MCF 10A (cell line): ENCODE measurements around the gene RXRG. TPM values are rescaled to one million over a fixed set of nuclear protein-coding genes. Genes with fewer than 3 reads are reported as not detected.
"Not testable (repeated sequence)": the region's sequence is repeated elsewhere in the genome, so short reads cannot be mapped to it uniquely, and the experiment has no call there.

ENCODE experiments used
- BruUV-seq: library from RNA; stranded (reverse); fragments of 400-500 nt; replicated peaks from 2 replicates; lab custom pipeline; 2021; lab: Mats Ljungman, UMichigan
- CTCF ChIA-PET: fragments of 300-600 bp; sonication (Branson Sonifier 250); formaldehyde crosslinking; extraction: SDS; loops from one replicate; lab custom pipeline; 2021; ENCODE audit warnings: antibody characterized with exemption, inconsistent platforms; lab: Yijun Ruan, JAX
- POLR2A ChIA-PET: fragments of 300-600, 350-650 bp; sonication (Branson Sonifier 250); formaldehyde crosslinking; extraction: SDS; loops from one replicate; lab custom pipeline; 2020; ENCODE audit warnings: antibody characterized with exemption, inconsistent platforms; lab: Yijun Ruan, JAX
- DNase-seq: peaks from one replicate; pipeline ENCODE4 v3.0.0-alpha.2; 2018; ENCODE audit not compliant: unreplicated experiment
- H3K27ac Mint-ChIP-seq: one replicate; pipeline ENCODE4 v1.8.0; 2022; ENCODE audit warnings: mild to moderate bottlenecking, low read depth, mixed read lengths; ENCODE audit not compliant: unreplicated experiment
- H3K27me3 Mint-ChIP-seq: one replicate; pipeline ENCODE4 v1.8.0; 2022; ENCODE audit warnings: mixed read lengths; ENCODE audit not compliant: insufficient read depth, unreplicated experiment
- H3K36me3 Mint-ChIP-seq: one replicate; pipeline ENCODE4 v1.8.0; 2022; ENCODE audit warnings: mild to moderate bottlenecking, moderate library complexity, mixed read lengths; ENCODE audit not compliant: insufficient read depth, unreplicated experiment
- H3K4me1 Mint-ChIP-seq: one replicate; pipeline ENCODE4 v1.8.0; 2022; ENCODE audit warnings: mixed read lengths; ENCODE audit not compliant: insufficient read depth, unreplicated experiment
- H3K4me3 Mint-ChIP-seq: one replicate; pipeline ENCODE4 v1.8.0; 2022; ENCODE audit warnings: mild to moderate bottlenecking, moderate library complexity, mixed read lengths; ENCODE audit not compliant: unreplicated experiment
- H3K9me3 Mint-ChIP-seq: one replicate; pipeline ENCODE4 v1.8.0; 2022; ENCODE audit warnings: mixed read lengths; ENCODE audit not compliant: unreplicated experiment
- intact Hi-C: fragments of 100-400 bp; cut with micrococcal nuclease; formaldehyde crosslinking; loops from 2 replicates; pipeline ENCODE4 v1.14.1; 2022
- total RNA-seq: library from RNA; stranded (reverse); gene quantifications from 2 replicates; pipeline ENCODE4 v1.2.3, GENCODE V29; 2022
- TF ChIP-seq, protein P1 (sequence below): fragments of 200-600 bp; IDR thresholded peaks from one replicate; pipeline ENCODE4 v1.8.0; 2022; ENCODE audit warnings: antibody characterized with exemption, mild to moderate bottlenecking; ENCODE audit not compliant: unreplicated experiment

RXRG gene
- total RNA-seq, 1 experiment from 2014 or later: not detected

DNA sequence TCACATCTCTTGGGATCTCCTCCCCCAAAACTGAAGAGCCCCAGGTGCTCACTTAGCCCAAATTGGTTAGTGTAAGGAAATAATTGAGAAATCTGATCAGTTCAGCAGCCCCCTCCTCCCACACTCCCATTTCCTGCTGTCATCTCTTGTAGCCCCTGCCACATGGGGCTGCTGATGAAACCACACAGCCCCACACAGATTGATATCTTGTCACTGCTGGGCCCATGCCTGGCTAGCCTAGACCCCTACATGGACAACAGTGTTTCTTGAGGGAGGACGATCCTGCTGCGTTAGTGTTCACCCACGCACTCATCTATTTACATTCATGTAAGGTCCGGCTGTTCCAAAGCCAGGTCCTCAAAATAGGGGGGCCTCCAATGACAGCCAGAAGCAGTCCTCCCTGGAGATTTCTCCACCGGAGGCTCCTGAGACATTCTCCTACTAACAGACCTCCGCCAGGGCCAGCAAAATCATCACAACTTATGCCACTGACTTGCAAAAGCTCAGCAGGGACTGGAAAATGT lies 23.9 kb upstream of the RXRG start:
- no peak for DNase-seq
- Mint-ChIP-seq H3K36me3 (no peaks in the 10 kb centered on the region), H3K27me3 (peaks cover 92% of the 10 kb centered on the region), H3K27ac (no peak overlapping the region), H3K4me1 (no peaks in the 10 kb centered on the region), H3K4me3 (no peak overlapping the region), H3K9me3 (no peaks in the 10 kb centered on the region)
- POLR2A ChIA-PET: no interaction called here
- TF ChIP-seq, protein P1, sequence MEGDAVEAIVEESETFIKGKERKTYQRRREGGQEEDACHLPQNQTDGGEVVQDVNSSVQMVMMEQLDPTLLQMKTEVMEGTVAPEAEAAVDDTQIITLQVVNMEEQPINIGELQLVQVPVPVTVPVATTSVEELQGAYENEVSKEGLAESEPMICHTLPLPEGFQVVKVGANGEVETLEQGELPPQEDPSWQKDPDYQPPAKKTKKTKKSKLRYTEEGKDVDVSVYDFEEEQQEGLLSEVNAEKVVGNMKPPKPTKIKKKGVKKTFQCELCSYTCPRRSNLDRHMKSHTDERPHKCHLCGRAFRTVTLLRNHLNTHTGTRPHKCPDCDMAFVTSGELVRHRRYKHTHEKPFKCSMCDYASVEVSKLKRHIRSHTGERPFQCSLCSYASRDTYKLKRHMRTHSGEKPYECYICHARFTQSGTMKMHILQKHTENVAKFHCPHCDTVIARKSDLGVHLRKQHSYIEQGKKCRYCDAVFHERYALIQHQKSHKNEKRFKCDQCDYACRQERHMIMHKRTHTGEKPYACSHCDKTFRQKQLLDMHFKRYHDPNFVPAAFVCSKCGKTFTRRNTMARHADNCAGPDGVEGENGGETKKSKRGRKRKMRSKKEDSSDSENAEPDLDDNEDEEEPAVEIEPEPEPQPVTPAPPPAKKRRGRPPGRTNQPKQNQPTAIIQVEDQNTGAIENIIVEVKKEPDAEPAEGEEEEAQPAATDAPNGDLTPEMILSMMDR: no peak
- intact Hi-C loops: no loop called here
- BruUV-seq: no TSS peak
- CTCF ChIA-PET: no interaction called here

DNA sequence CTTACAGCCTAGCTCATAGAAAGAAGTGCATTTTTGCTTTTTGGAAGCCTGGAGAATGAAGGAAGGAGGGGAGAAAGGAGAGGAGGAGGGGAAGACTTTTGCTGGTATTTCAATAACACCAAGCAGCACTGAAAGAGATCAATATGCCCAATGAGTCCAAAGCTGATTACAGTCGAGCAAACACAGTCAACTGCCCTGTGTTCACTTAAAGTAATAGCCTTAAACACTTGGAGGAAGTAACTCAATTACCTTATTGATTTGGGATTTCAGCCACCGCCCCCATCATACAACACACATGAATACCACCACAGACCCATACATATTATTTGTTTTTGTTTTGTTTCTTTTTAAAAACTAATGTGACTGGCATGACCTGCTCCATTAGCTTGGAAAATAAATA lies 23.3 kb upstream of the RXRG start:
- Mint-ChIP-seq H3K4me3 (no peak overlapping the region), H3K4me1 (no peaks in the 10 kb centered on the region), H3K27ac (no peak overlapping the region), H3K36me3 (no peaks in the 10 kb centered on the region), H3K9me3 (no peaks in the 10 kb centered on the region), H3K27me3 (peaks cover 87% of the 10 kb centered on the region)
- DNase-seq: no peak
- ChIA-PET CTCF (interaction anchor here (0.8 to 1.7 kb wide), 2 partner anchors 14 to 17 kb away, joined by 5 read pairs; no protein-coding TSS in a partner anchor), POLR2A (no interaction called here)
- TF ChIP-seq, protein P1: no peak
- intact Hi-C loops: no loop called here
- BruUV-seq: no TSS peak

DNA sequence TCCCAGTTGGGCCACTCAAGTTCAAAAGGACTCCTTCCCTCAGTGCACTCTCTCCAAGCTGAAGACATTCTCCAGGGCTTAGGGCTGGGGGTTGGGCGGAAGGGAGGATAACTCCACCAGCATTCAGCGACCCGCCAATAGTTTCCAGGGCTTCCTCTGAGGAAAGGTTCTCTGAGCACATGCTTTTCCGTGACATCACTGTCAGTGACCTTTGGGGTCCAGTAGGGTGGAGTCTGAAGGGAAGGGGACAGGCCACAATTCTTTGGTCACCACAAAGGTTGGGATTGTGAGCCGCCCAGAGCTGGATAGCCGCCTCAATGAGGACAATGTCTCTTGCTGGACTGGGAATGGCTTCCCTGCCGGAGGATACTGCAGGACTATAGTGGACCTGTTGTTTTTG lies 22.8 kb upstream of the RXRG start:
- no peaks in the 10 kb centered on the region for H3K4me1 Mint-ChIP-seq
- TF ChIP-seq, protein P1: no peak
- no peak overlapping the region for H3K4me3 Mint-ChIP-seq
- DNase-seq: no peak
- H3K9me3 Mint-ChIP-seq: no peaks in the 10 kb centered on the region
- intact Hi-C loops: no loop called here
- POLR2A ChIA-PET: interaction anchor here (0.6 kb wide), 1 partner anchor 130 kb away, joined by 3 read pairs; no protein-coding TSS in a partner anchor
- CTCF ChIA-PET: interaction anchor here (0.8 to 1.7 kb wide), 2 partner anchors 15 to 16 kb away, joined by 5 read pairs; no protein-coding TSS in a partner anchor
- no TSS peak for BruUV-seq
- H3K27ac Mint-ChIP-seq: no peak overlapping the region
- no peaks in the 10 kb centered on the region for H3K36me3 Mint-ChIP-seq
- peaks cover 81% of the 10 kb centered on the region for H3K27me3 Mint-ChIP-seq

DNA sequence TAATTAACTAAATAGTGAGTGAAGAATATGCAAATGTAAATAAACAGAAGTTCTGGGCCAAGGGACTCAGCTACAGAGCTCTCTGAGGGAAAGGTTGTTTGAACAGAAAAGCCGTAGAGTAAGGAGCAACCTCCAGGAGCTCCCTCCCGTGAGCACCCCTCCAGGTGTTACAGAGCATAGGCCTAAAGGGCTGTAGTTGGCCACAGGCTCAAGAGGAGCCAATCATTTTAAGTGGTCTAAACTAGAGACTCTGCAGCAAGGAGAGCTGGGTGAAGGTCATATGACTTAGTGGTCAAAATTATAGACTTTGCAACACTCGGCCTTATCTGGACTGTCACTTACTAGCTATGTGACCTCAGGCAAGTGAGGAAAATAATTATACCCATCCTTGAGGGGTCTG lies 19.1 kb upstream of the RXRG start:
- H3K36me3 Mint-ChIP-seq: no peaks in the 10 kb centered on the region
- H3K4me1 Mint-ChIP-seq: no peaks in the 10 kb centered on the region
- POLR2A ChIA-PET: no interaction called here
- BruUV-seq: no TSS peak
- no peak overlapping the region for H3K4me3 Mint-ChIP-seq
- DNase-seq: no peak
- peaks cover 45% of the 10 kb centered on the region for H3K27me3 Mint-ChIP-seq
- H3K27ac Mint-ChIP-seq: no peak overlapping the region
- no peaks in the 10 kb centered on the region for H3K9me3 Mint-ChIP-seq
- TF ChIP-seq, protein P1: no peak
- intact Hi-C loops: no loop called here
- CTCF ChIA-PET: interaction anchor here (0.6 to 1.2 kb wide), 4 partner anchors 10 to 96 kb away, joined by 3 to 6 read pairs (median 3); no protein-coding TSS in a partner anchor

DNA sequence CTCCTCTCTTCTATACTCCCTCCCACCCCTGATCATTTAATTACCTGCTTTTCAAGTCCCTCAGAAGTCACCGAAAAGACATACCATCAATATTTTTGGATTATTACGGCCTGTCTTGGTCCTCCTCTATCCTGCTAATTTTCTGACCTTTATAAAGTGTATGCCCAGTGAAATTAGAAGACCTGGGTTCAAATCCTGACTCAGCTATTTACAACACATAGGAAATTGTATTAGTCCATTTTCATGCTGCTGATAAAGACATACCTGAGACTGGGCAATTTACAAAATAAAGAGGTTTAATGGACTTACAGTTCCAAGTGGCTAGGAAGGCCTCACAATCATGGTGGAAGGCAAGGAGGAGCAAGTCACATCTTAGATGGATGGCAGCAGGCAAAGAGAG lies 14.8 kb upstream of the RXRG start:
- H3K9me3 Mint-ChIP-seq, H3K4me1 Mint-ChIP-seq, CTCF ChIA-PET, BruUV-seq, intact Hi-C loops, DNase-seq, H3K36me3 Mint-ChIP-seq, POLR2A ChIA-PET, H3K4me3 Mint-ChIP-seq, H3K27ac Mint-ChIP-seq: not testable (repeated sequence)
- peaks cover 33% of the 10 kb centered on the region for H3K27me3 Mint-ChIP-seq
